H1 (cell line): ENCODE data around the gene CACNA2D3. TPM values are rescaled to one million over a fixed set of nuclear protein-coding genes. Genes with fewer than 3 reads are reported as not detected.

Experiments used
- BACH1 ChIP-seq: IDR thresholded peaks from 2 replicates; pipeline ENCODE4 v1.6.1; 2012; ENCODE audit warnings: low read length, improper control_type of control experiment
- CTBP2 ChIP-seq: IDR thresholded peaks from 2 replicates; pipeline ENCODE4 v1.7.0; 2011; ENCODE audit warnings: borderline replicate concordance, mild to moderate bottlenecking, moderate library complexity, mixed read lengths, low read length; ENCODE audit not compliant: insufficient read depth, insufficient read length
- HDAC6 ChIP-seq: IDR thresholded peaks from one replicate; pipeline ENCODE4 v1.7.1; 2012; ENCODE audit warnings: low read depth, mild to moderate bottlenecking, inconsistent platforms, low read length, moderate library complexity
- KDM4A ChIP-seq: IDR thresholded peaks from one replicate; pipeline ENCODE4 v1.7.1; 2012; ENCODE audit warnings: low read depth, mild to moderate bottlenecking, moderate library complexity, low read length, inconsistent platforms; ENCODE audit not compliant: severe bottlenecking
- POU5F1 ChIP-seq: IDR thresholded peaks from 2 replicates; pipeline ENCODE4 v1.6.1; 2011; ENCODE audit warnings: low read depth, mild to moderate bottlenecking, low read length, moderate library complexity
- SAP30 ChIP-seq: fragments of 300-600 bp; sonication (generic); IDR thresholded peaks from 2 replicates; pipeline ENCODE4 v1.7.1; 2012; ENCODE audit warnings: low read length, moderate library complexity, mild to moderate bottlenecking, inconsistent platforms; ENCODE audit not compliant: insufficient read depth, insufficient replicate concordance
- TCF12 ChIP-seq: IDR thresholded peaks from 2 replicates; pipeline ENCODE4 v1.6.1; 2011; ENCODE audit warnings: low read depth, mild to moderate bottlenecking, low read length
- polyA plus RNA-seq, 7 experiments: library from polyadenylated mRNA; depleted of rRNA in 3 of 7; stranded (reverse) in 5 of 7; unstranded in 2 of 7; fragments of >200 nt in 5 of 7; fragments of 200-250 nt in 2 of 7; gene quantifications; 1 replicate in 5 of 7; 2 replicates in 1 of 7; 4 replicates in 1 of 7; pipeline versions ENCODE4 v1.2.1 to v1.2.3, GENCODE V29; 2011 to 2013; ENCODE audit warnings: missing spikeins in 2 of 7, mixed read lengths in 2 of 7
- total RNA-seq: library from RNA; stranded (reverse); fragmentation: NEBNext Ultra II Directional; extraction: Animal tissue kit (Norgen Biotek cat#: 25700); gene quantifications from 2 replicates; pipeline ENCODE4 v1.2.1, GENCODE V29; 2021
- TF ChIP-seq, protein P1 (sequence below): IDR thresholded peaks from 2 replicates; pipeline ENCODE4 v1.6.1; 2011; ENCODE audit warnings: low read depth, mild to moderate bottlenecking, low read length; ENCODE audit not compliant: insufficient read depth

The CACNA2D3 gene
- total and polyA plus RNA-seq, 2 of the 8 experiments (the other 6 are each of a cell fraction or from before 2014, with no cell fraction given) = 1.5 to 1.8 TPM

DNA sequence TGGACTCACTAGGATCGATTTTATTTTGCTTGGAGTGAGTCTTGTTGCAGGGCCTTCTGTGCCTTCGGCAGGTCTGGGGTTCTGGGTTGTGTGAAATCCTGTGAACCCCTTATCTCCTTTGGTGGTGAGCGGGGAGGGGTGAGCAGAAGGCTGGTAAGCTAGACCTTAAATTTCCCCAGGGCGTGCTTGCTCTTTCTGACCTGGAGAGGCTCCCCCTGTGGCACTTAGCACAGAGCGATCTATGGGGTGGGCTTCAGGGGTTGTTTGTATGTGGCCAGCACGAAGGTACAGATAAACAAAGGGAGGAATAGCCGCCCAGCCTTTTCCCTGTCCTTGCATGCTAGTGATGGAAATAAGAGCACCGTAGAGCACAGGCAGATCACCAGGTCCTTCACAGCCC, 11.8 kb downstream of the CACNA2D3 start (continued):
- TF ChIP-seq POU5F1 (no peak), CTBP2 (no peak), TCF12 (no peak), HDAC6 (no peak), BACH1 (no peak), KDM4A (no peak), SAP30 (no peak)
- TF ChIP-seq, protein P1, sequence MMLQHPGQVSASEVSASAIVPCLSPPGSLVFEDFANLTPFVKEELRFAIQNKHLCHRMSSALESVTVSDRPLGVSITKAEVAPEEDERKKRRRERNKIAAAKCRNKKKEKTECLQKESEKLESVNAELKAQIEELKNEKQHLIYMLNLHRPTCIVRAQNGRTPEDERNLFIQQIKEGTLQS = no peak
